Stimulated activated naive CD8-positive, alpha-beta T cell treated with anti-CD3 and anti-CD28 coated beads, Interleukin-15, Interleukin-2, amounts not matched to agents 100 ng/mL and 50 ng/mL, for 24 hours (primary cell): ENCODE data around the gene ANKS1B.
"Not testable (repeated sequence)": the region's sequence is repeated elsewhere in the genome, so short reads cannot be mapped to it uniquely, and the experiment has no call there.

Experiments used
- H3K27ac Mint-ChIP-seq: one replicate; pipeline ENCODE4 v1.8.0; 2021; ENCODE audit warnings: mild to moderate bottlenecking, mixed read lengths
- H3K27me3 Mint-ChIP-seq: one replicate; pipeline ENCODE4 v1.8.0; 2021; ENCODE audit warnings: mixed read lengths
- H3K36me3 Mint-ChIP-seq: one replicate; pipeline ENCODE4 v1.8.0; 2021; ENCODE audit warnings: low read depth, mixed read lengths
- H3K4me1 Mint-ChIP-seq: one replicate; pipeline ENCODE4 v1.8.0; 2021; ENCODE audit warnings: low read depth, mixed read lengths
- H3K4me3 Mint-ChIP-seq: one replicate; pipeline ENCODE4 v1.8.0; 2021; ENCODE audit warnings: mild to moderate bottlenecking, mixed read lengths
- H3K9me3 Mint-ChIP-seq: one replicate; pipeline ENCODE4 v1.8.0; 2021; ENCODE audit warnings: mixed read lengths

The ANKS1B gene

DNA sequence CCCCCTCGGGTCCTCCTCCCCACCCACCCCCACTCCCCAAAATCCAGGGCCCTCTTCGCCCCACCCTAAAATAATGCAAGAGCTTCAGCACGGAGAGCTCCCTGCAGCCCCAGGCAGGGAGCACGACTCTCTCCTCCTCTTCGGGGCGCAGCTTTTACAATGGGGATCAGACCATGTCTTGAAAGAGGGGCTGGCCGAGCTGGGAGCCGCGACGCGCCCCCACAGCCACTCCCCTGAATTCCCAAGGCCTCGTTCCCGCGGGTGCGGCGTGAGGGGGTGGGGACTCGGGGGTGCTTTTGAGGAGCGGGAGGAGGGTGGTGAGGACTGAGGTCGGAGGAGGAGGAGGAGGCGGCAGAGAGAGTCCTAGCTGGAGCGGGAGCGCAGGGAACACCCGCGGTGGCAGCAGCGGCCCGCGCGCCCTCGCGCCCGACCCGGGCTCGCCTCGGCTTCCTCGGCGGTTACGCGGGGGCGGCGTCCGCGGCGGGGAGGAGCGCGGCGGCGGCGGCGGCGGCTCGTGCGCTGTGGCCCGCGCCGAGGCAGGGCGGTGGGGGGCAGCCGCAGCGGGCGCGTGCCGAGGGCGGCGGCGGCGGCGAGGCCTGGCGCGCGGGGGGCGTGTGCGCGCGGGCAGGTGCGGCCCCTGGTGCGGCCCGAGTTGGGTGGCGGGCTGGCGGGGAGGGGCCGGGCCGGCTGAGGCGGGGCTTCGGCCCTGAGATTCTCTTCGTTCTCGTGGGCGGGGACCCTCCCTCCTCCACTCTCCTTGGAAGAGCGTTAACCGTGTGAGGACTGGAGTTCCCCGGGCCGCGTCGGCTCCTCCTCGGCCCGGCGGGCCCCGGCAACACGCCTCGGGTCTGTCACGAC is at the start of gene ANKS1B:
TSS of gene ANKS1B (minus strand) at position 666 of the 858 bp plus-strand sequence. CDS start 699 bp downstream, outside the sequence.
- Mint-ChIP-seq H3K4me3 (peak within 1 kb of the TSS; percentile 60), H3K27me3 (peaks cover 72% of the 10 kb centered on the region), H3K9me3 (no peaks in the 10 kb centered on the region), H3K36me3 (no peaks in the 10 kb centered on the region), H3K27ac (no peak within 1 kb of the TSS), H3K4me1 (peaks cover 15% of the 10 kb centered on the region)

DNA sequence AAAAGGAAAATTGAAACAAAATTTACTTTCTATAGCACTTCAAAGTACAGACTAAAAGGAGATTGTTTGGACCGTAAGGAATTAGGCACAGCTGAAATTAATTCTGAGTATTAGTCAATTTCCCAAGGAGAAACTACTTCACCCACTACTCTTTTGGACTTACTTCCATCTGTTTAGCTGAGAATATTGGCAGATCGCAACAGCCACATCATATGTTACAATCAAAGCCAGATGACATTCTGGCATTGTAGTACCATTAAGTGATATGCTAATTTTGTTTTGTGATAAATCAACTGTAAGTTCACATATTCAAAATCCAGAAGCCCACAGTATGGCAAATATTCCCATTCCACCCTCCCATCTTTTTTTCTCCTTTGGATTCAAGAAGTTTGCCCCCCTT is 47.1 kb upstream of the ANKS1B start:
- no peaks in the 10 kb centered on the region for H3K4me1 Mint-ChIP-seq
- peaks cover 29% of the 10 kb centered on the region for H3K36me3 Mint-ChIP-seq
- H3K27ac Mint-ChIP-seq = no peak overlapping the region
- no peaks in the 10 kb centered on the region for H3K9me3 Mint-ChIP-seq
- H3K4me3 Mint-ChIP-seq = no peak overlapping the region
- no peaks in the 10 kb centered on the region for H3K27me3 Mint-ChIP-seq

DNA sequence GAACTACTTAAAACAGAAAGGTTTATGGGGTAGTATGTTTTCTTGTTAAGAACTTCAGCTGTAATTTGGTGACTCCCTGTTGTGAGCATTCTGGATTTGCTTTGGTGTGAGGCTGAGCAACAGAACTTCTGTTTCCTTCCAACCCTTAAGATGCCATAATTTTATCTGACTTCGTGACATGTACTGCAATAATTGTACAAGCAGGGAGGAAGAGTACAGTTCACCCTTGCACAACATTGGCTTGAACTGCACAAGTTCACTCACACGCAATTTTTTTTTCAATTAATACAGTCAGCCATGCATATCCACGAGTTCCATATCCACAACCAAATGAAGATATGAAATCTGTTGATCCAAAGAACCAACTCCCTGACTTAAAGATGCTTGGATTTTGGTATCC is 42.9 kb upstream of the ANKS1B start:
- Mint-ChIP-seq H3K4me3 (no peak overlapping the region), H3K9me3 (no peaks in the 10 kb centered on the region), H3K27me3 (no peaks in the 10 kb centered on the region), H3K4me1 (no peaks in the 10 kb centered on the region), H3K27ac (no peak overlapping the region), H3K36me3 (peaks cover 22% of the 10 kb centered on the region)

DNA sequence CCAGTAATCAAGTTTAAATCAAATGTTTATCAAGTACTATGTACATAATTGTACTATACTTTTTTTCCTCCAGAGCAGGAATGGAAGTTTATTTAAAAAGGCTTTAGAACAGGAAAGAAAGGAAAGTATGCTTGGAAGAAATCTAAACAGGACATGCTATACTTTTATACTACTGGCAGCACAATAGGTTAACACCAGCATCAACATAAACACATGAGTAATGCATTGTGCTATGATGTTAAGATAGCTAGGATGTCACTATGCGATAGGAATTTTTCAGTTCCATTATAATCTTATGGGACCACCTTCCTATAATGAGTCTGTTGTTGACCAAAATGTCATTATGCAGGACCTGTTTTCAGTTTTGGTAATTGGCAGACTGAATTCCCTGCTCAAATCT is 41.5 kb upstream of the ANKS1B start:
- no peaks in the 10 kb centered on the region for H3K27me3 Mint-ChIP-seq
- H3K4me1 Mint-ChIP-seq = no peaks in the 10 kb centered on the region
- H3K27ac Mint-ChIP-seq = no peak overlapping the region
- H3K4me3 Mint-ChIP-seq = no peak overlapping the region
- H3K9me3 Mint-ChIP-seq = peaks cover 6% of the 10 kb centered on the region
- H3K36me3 Mint-ChIP-seq = peaks cover 20% of the 10 kb centered on the region

DNA sequence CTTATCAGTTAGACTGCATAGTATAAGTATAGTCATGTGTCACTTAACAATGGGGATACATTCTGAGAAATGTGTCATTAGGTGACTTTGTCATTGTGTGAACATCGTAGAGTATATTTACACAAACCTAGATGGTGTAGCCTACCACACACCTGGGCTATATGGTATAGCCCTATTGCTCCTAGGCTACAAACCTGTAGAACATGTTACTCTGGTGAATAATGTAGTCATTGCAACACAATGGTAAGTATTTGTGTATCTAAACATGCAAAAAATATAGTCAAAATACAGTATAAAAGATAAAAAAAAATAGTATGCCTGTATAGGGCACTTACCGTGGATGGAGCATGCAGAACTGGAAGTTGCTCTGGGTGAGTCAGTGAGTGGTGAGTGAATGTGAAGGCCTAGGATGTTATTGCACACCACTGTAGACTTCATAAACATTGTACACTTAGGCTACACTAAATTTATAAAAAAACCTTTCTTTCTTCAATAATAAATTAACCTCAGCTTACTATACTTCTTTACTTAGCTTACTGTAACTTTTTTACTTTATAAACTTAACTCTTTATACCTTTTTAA is 40.3 kb upstream of the ANKS1B start:
- Mint-ChIP-seq H3K27ac (no peak overlapping the region), H3K4me1 (no peaks in the 10 kb centered on the region), H3K27me3 (no peaks in the 10 kb centered on the region), H3K4me3 (no peak overlapping the region), H3K36me3 (peaks cover 20% of the 10 kb centered on the region), H3K9me3 (peaks cover 6% of the 10 kb centered on the region)

DNA sequence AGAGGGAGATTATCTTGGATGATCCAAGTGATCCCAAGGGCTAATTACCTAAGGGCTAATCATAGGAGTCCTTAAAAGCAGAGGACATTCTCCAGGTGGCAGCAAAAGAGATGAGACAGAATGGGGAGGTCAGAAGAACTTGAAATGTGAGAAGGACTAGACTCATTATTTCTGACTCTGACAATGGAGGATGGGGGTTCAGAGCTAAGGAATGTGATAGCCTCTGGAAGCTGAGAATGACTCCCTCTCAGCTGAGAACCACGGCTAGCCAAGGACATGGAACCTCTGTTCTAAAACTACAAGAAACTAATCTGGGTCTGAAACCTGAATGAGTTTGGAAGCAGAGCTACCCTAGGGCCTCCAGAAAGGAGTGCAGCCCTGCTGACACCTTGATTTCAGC is 35.6 kb upstream of the ANKS1B start:
- Mint-ChIP-seq H3K4me1 (no peaks in the 10 kb centered on the region), H3K27me3 (no peaks in the 10 kb centered on the region), H3K4me3 (no peak overlapping the region), H3K9me3 (peaks cover 6% of the 10 kb centered on the region), H3K36me3 (peaks cover 12% of the 10 kb centered on the region), H3K27ac (no peak overlapping the region)

DNA sequence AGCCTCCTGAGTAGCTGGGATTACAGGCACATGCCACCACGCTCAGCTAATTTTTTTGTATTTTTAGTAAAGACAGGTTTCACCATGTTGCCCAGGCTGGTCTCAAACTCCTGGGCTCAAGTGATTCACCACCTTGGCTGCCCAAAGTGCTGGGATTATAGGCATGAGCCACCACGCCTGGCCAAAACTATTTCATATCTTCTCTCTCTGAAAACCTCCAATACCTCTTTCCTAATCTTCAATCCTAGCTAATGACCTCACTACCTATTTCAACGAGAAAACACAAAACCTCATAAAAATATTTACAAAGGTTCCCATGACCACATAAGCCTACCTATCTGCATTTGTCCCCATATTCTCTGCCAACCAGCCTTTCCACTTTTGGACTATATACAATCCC is 32.3 kb upstream of the ANKS1B start:
- no peak overlapping the region for H3K4me3 Mint-ChIP-seq
- H3K27ac Mint-ChIP-seq = no peak overlapping the region
- peaks cover 6% of the 10 kb centered on the region for H3K9me3 Mint-ChIP-seq
- H3K27me3 Mint-ChIP-seq = no peaks in the 10 kb centered on the region
- H3K36me3 Mint-ChIP-seq = peaks cover 18% of the 10 kb centered on the region
- no peaks in the 10 kb centered on the region for H3K4me1 Mint-ChIP-seq

DNA sequence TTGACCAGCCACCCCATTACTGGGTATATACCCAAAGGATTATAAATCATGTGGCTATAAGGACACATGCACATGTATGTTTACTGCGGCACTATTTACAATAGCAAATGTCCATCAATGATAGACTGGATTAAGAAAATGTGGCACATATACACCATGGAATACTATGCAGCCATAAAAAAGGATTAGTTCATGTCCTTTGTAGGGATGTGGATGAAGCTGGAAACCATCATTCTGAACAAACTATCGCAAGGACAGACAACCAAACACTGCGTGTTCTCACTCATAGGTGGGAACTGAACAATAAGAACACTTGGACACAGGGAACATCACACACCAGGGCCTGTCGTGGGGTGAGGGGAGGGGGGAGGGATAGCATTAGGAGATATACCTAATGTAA is 31.6 kb upstream of the ANKS1B start:
- H3K27me3 Mint-ChIP-seq, H3K4me3 Mint-ChIP-seq, H3K9me3 Mint-ChIP-seq, H3K27ac Mint-ChIP-seq, H3K4me1 Mint-ChIP-seq: not testable (repeated sequence)
- peaks cover 11% of the 10 kb centered on the region for H3K36me3 Mint-ChIP-seq

DNA sequence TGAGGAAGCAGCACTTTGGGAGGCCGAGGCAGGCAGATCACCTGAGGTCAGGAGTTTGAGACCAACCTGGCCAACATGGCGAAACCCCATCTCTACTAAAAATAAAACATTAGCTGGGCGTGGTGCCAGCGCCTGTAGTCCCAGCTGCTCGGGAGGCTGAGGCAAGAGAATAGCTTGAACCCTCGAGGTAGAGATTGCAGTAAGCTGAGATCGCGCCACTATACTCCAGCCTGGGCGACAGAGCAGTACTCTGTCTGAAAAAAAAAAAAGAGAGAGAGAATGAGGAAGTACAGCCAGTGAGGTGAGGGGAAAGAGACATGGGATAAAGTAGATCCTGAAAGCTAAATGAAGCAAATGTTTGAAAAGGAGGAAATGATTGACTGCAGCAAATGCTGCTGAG is 21.1 kb upstream of the ANKS1B start:
- H3K27ac Mint-ChIP-seq, H3K9me3 Mint-ChIP-seq, H3K27me3 Mint-ChIP-seq, H3K4me3 Mint-ChIP-seq, H3K4me1 Mint-ChIP-seq: not testable (repeated sequence)
- H3K36me3 Mint-ChIP-seq = peaks cover 17% of the 10 kb centered on the region

DNA sequence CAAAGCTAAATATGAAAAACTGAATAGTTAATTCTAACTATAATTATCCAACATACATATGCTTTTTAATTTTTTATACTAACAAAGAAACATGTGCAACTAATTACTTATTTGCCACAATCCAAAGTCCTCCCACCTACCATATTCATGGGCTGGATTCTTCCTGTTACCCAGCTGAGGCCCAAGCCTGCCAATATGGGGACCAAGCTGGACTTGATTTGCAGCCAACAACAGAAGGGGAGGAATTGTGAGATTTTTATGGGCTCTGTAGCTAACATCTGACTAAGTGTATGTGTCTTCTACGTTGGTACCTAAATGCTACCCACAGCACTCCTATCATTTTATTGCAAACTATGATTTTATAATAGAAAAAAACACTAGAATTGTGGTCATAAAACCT is 13.1 kb upstream of the ANKS1B start:
- H3K4me3 Mint-ChIP-seq = no peak overlapping the region
- no peaks in the 10 kb centered on the region for H3K36me3 Mint-ChIP-seq
- H3K9me3 Mint-ChIP-seq = peaks cover 14% of the 10 kb centered on the region
- no peaks in the 10 kb centered on the region for H3K4me1 Mint-ChIP-seq
- no peak overlapping the region for H3K27ac Mint-ChIP-seq
- H3K27me3 Mint-ChIP-seq = no peaks in the 10 kb centered on the region

DNA sequence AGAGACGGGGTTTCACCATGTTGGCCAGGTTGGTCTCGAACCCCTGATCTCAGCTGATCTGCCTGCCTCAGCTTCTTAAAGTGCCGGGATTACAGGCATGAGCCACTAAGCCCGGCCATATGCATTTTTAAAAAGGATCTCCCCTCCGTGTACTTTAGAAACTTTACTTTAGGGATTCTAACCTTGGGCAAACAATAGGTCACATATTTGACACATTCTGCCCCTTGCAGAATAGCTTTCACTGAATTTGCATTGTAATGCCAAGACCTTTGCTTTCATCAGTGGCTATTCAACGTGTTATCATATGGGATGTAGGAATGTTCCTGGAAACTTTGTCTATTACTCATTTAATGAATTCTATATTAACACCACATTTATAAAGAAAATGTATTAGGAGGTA is 11.4 kb upstream of the ANKS1B start:
- no peaks in the 10 kb centered on the region for H3K36me3 Mint-ChIP-seq
- H3K4me3 Mint-ChIP-seq = no peak overlapping the region
- no peak overlapping the region for H3K27ac Mint-ChIP-seq
- no peaks in the 10 kb centered on the region for H3K27me3 Mint-ChIP-seq
- H3K4me1 Mint-ChIP-seq = no peaks in the 10 kb centered on the region
- H3K9me3 Mint-ChIP-seq = peaks cover 14% of the 10 kb centered on the region

DNA sequence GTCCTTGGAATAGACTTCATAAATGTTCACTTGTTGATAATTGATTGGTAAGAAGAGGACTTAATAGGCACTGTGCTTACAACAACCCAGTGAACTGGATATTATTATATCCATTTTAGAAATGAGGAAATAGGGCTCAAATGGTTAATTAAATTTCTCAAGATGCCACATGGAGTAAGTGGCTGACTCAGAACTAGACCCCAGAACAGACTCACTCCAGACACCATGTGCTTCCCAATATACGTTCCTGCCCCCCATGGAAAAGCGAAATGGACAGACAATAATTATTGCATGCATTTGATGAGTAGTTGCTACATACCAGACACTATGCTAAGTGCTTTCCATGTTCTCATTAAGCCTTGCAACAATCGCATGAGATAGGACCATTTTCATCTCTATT is 895 bp upstream of the ANKS1B start:
- peak overlapping the region; percentile 60 for H3K4me3 Mint-ChIP-seq
- no peak overlapping the region for H3K27ac Mint-ChIP-seq
- no peaks in the 10 kb centered on the region for H3K36me3 Mint-ChIP-seq
- H3K4me1 Mint-ChIP-seq = peaks cover 15% of the 10 kb centered on the region
- peaks cover 66% of the 10 kb centered on the region for H3K27me3 Mint-ChIP-seq
- no peaks in the 10 kb centered on the region for H3K9me3 Mint-ChIP-seq

DNA sequence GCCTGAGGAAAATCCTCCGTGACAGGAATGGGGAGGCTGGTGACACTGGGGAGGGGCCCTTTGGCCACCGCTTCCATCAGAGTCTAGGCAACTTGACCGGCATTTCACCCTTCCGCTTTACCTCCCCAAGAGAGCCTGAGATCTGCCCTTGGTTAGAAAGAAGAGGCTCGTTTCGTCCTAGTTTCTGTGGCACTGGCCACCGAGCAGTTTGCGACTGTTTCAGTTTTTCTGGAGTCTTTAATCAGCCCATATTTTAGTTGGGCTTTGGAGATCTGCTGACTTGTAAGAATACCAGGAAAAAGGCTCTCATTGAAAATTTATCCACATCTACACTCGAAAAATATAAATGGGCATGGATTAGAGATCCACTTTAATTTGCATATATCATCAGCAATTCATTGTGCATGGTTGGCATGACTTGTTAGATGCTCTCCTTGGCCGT is 414 bp upstream of the ANKS1B start:
- H3K27ac Mint-ChIP-seq = no peak overlapping the region
- H3K4me1 Mint-ChIP-seq = peaks cover 15% of the 10 kb centered on the region
- H3K4me3 Mint-ChIP-seq = peak overlapping the region; percentile 60
- H3K9me3 Mint-ChIP-seq = no peaks in the 10 kb centered on the region
- no peaks in the 10 kb centered on the region for H3K36me3 Mint-ChIP-seq
- H3K27me3 Mint-ChIP-seq = peaks cover 70% of the 10 kb centered on the region

DNA sequence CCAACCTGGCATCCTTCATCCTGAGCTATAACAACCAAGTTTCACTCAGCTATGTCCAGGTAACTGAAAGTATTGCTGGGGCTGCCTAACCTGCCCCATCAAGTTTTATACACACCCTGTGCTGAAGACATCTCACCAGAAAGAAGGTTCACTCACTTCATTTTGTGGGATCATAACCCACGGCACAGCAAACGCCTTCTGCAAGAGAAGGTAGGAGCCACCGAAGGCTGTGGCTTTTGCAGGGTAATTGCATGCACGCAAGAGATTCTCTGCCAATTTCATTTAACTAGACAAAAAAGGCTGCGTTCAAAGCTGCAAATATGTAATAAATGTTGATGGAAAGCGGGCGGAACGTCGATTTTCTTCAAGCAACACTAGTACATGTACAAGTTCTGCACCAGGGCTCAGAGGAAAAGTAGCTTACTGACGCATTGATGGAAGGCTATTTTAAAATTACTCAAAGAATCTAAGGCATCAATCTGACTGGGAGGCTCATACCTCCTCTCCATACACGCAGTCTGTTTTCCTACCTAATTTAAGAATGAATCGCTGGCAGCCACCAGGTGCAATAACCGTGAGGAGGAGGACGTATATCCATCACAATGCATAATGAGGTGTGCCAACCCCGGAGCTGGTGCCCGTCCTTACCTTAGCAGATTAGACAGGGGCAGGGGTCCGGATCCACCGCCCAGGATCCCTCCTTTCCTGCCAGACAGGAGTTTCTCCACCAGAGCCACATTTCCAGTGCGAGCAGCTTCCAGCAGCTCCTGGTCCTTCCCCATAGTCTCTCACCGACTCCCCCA is 1.1 kb downstream of the ANKS1B start:
- H3K4me1 Mint-ChIP-seq = peaks cover 15% of the 10 kb centered on the region
- no peak overlapping the region for H3K27ac Mint-ChIP-seq
- peaks cover 68% of the 10 kb centered on the region for H3K27me3 Mint-ChIP-seq
- peak overlapping the region; percentile 15 for H3K4me3 Mint-ChIP-seq
- no peaks in the 10 kb centered on the region for H3K36me3 Mint-ChIP-seq
- no peaks in the 10 kb centered on the region for H3K9me3 Mint-ChIP-seq

DNA sequence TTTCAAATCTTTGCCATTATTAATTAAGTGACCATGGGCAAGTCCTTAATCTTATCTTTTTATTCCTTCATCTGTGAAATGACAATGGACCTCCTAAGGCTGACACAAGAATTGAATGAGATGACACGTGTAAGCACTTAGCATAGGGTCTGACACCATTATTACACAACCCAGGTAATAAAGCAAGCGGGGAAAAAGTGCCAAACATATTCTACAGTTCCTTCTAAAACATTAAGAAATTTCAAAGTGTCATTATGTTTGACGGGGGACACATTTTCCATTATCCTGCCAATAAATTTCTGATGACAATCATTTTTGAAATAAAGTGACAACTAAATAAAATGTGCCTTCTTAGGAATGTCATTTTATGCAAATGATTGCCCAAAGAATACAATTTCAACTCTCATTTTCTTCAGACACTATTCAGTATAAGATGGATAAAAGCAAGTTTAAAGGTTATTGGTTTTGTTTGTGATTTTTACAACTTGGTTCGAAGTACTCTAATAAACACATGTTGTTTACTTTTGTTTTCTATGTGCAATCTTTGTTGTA is 3.0 kb downstream of the ANKS1B start:
- Mint-ChIP-seq H3K4me3 (no peak overlapping the region), H3K9me3 (no peaks in the 10 kb centered on the region), H3K36me3 (no peaks in the 10 kb centered on the region), H3K4me1 (peaks cover 15% of the 10 kb centered on the region), H3K27me3 (peaks cover 69% of the 10 kb centered on the region), H3K27ac (no peak overlapping the region)
